Suprapubic skin (tissue), 4 donors: ENCODE measurements around the gene SERPINB6. TPM values are rescaled to one million over a fixed set of nuclear protein-coding genes. Genes with fewer than 3 reads are reported as not detected.
"Not testable (repeated sequence)": the region's sequence is repeated elsewhere in the genome, so short reads cannot be mapped to it uniquely, and the experiment has no call there.

Experiments used
- DNase-seq, 2 donors: peaks; one replicate each; pipeline ENCODE4 v3.0.0-alpha.2; 2019; ENCODE audit warnings: low spot score in 2 of 2
- H3K27ac ChIP-seq: fragments of 200-600 bp; sonication (generic); one replicate; pipeline ENCODE4 v1.5.1; 2019
- H3K27me3 ChIP-seq: fragments of 200-600 bp; sonication (generic); one replicate; pipeline ENCODE4 v1.5.1; 2019
- H3K36me3 ChIP-seq: fragments of 200-600 bp; sonication (generic); one replicate; pipeline ENCODE4 v1.5.1; 2019
- H3K4me1 ChIP-seq: fragments of 200-600 bp; sonication (generic); one replicate; pipeline ENCODE4 v1.5.1; 2019
- H3K4me3 ChIP-seq: fragments of 200-600 bp; sonication (generic); one replicate; pipeline ENCODE4 v1.5.1; 2019; ENCODE audit warnings: mild to moderate bottlenecking
- H3K9me3 ChIP-seq: fragments of 200-600 bp; sonication (generic); one replicate; pipeline ENCODE4 v1.5.1; 2019
- EP300 ChIP-seq: sonication (generic); formaldehyde crosslinking; IDR thresholded peaks from one replicate; pipeline ENCODE4 v1.6.1; 2017; ENCODE audit warnings: antibody characterized with exemption
- POLR2A ChIP-seq, 2 donors: fragments of 450-650 bp; IDR thresholded peaks; one replicate each; pipeline ENCODE4 v1.6.1; 2017; ENCODE audit warnings: antibody characterized with exemption in 2 of 2, mild to moderate bottlenecking in 2 of 2, moderate library complexity in 2 of 2
- POLR2AphosphoS5 ChIP-seq, 3 donors: sonication (generic); formaldehyde crosslinking; IDR thresholded peaks; one replicate each; pipeline ENCODE4 v1.6.1; 2017; ENCODE audit warnings: antibody characterized with exemption in 3 of 3
- WGBS: methylation state at CpG from one replicate; pipeline ENCODE4 v1.1.5; 2018; 5-methylcytosine and 5-hydroxymethylcytosine counted together
- total RNA-seq, 4 donors: library from RNA; depleted of rRNA; stranded (reverse); fragments of >200 nt; gene quantifications; one replicate each; pipeline ENCODE4 v1.1.0, GENCODE V29; 2016
- TF ChIP-seq, protein P1 (sequence below), 2 donors: fragments of 200-600 bp in 1 of 2; fragments of 450-650 bp in 1 of 2; sonication (generic) in 1 of 2; IDR thresholded peaks; one replicate each; pipeline ENCODE4 v1.5.1; 2016 to 2019; ENCODE audit warnings: antibody characterized with exemption in 2 of 2, mild to moderate bottlenecking in 1 of 2, moderate library complexity in 1 of 2

Gene SERPINB6
- total RNA-seq, 4 donors from 2014 or later = 26.8 to 53.4 (median 36.8) TPM

DNA sequence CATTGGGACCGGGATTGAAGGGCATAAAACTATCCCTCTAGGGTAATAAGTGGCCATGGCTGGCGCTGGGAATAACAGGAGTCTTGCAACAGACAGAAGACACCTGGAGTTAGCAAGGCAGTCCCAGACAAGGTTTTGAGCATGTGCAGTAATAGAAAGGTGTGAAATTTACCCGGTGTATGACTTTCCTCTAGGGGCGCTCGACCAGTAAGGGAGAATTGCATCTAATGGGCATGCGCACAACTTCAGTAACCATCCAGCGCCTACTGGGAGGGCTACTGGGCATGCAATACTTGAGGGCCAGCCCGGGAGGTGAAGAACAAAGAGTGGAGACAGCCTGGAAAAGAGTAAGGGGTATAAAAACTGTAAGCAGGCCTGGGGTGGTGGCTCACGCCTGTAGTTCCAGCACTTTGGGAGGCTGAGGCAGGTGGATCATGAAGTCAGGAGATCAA is 32.7 kb downstream of the SERPINB6 start:
- H3K27ac ChIP-seq = no peak overlapping the region
- H3K4me1 ChIP-seq = no peaks in the 10 kb centered on the region
- no peaks in the 10 kb centered on the region for H3K27me3 ChIP-seq
- TF ChIP-seq POLR2A (IDR thresholded peaks at IDR 0.05) (no peak), POLR2AphosphoS5 (IDR thresholded peaks at IDR 0.05) (no peak), EP300 (no peak)
- TF ChIP-seq, protein P1, sequence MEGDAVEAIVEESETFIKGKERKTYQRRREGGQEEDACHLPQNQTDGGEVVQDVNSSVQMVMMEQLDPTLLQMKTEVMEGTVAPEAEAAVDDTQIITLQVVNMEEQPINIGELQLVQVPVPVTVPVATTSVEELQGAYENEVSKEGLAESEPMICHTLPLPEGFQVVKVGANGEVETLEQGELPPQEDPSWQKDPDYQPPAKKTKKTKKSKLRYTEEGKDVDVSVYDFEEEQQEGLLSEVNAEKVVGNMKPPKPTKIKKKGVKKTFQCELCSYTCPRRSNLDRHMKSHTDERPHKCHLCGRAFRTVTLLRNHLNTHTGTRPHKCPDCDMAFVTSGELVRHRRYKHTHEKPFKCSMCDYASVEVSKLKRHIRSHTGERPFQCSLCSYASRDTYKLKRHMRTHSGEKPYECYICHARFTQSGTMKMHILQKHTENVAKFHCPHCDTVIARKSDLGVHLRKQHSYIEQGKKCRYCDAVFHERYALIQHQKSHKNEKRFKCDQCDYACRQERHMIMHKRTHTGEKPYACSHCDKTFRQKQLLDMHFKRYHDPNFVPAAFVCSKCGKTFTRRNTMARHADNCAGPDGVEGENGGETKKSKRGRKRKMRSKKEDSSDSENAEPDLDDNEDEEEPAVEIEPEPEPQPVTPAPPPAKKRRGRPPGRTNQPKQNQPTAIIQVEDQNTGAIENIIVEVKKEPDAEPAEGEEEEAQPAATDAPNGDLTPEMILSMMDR (IDR thresholded peaks at IDR 0.05) = no peak
- WGBS = 83% methylated on average over 8 of the region's 9 CpGs
- H3K9me3 ChIP-seq = no peaks in the 10 kb centered on the region
- H3K36me3 ChIP-seq = no peaks in the 10 kb centered on the region
- DNase-seq = peak in 1 of 2 donors; percentile 21
- no peak overlapping the region for H3K4me3 ChIP-seq

DNA sequence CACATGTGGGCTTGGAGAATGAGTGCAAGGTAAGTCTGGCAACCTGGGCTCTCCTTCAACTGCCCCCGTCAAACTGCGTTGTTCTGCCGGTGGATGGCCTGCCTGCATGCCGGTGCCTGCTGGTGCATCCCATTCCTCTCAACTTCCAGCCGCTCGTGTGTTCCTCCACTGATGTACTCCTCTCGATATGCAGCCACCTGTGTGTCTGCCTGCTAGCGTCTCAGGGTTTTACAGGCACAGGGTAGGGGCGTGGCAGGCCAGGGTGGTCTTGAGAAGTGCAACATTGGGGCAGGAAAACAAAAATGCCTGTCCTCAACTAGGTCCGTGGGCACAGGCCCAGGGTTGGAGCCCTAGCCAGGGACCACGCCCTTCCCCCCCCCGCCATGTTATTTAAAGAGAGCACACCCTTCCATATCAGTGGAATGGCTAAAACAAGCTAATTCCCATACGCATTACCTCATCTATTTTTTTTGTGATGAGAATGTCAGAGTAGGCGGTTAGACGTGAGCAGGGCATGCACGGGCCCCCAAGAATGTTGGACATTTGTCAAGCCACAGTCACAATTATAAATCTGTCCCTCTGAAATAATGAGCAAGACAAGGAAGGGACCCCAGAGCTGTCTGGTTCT is 33.2 kb downstream of the SERPINB6 start:
- peak in 1 of 2 donors; percentile 53 for DNase-seq
- TF ChIP-seq POLR2A (IDR thresholded peaks at IDR 0.05) = no peak
- no peak for TF ChIP-seq POLR2AphosphoS5 (IDR thresholded peaks at IDR 0.05)
- no peak for TF ChIP-seq EP300
- TF ChIP-seq, protein P1 (IDR thresholded peaks at IDR 0.05) = no peak
- Histone ChIP-seq H3K27ac (no peak overlapping the region), H3K9me3 (no peaks in the 10 kb centered on the region), H3K36me3 (no peaks in the 10 kb centered on the region), H3K4me3 (no peak overlapping the region), H3K27me3 (no peaks in the 10 kb centered on the region), H3K4me1 (no peaks in the 10 kb centered on the region)
- WGBS = 59% methylated on average over 16 of the region's 16 CpGs

DNA sequence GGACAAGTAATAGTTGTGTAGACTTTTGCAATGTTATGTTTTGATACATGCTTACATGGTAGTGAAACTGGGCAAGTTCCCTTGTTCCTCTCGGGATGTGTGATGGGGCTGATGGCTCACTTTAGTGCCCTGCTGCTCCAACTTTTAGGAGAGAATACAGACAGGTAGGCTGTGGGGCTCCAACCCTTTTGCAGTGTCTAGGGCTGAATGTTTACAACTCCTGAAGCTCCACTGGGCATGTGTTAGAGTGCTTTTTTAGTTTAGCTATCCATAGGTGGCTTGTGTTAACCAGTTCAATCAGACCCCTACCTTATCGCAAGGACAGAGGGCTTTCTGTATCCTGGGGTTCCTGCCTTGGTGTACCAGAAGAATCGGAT is 33.8 kb downstream of the SERPINB6 start:
- peak in 1 of 2 donors; percentile 34 for DNase-seq
- Histone ChIP-seq H3K36me3 (no peaks in the 10 kb centered on the region), H3K4me1 (no peaks in the 10 kb centered on the region), H3K27me3 (no peaks in the 10 kb centered on the region), H3K9me3 (no peaks in the 10 kb centered on the region), H3K4me3 (no peak overlapping the region), H3K27ac (no peak overlapping the region)
- no peak for TF ChIP-seq POLR2AphosphoS5 (IDR thresholded peaks at IDR 0.05)
- TF ChIP-seq, protein P1 (IDR thresholded peaks at IDR 0.05) = no peak
- TF ChIP-seq POLR2A (IDR thresholded peaks at IDR 0.05) = no peak
- no peak for TF ChIP-seq EP300
- 95% methylated on average over 3 of the region's 3 CpGs for WGBS

DNA sequence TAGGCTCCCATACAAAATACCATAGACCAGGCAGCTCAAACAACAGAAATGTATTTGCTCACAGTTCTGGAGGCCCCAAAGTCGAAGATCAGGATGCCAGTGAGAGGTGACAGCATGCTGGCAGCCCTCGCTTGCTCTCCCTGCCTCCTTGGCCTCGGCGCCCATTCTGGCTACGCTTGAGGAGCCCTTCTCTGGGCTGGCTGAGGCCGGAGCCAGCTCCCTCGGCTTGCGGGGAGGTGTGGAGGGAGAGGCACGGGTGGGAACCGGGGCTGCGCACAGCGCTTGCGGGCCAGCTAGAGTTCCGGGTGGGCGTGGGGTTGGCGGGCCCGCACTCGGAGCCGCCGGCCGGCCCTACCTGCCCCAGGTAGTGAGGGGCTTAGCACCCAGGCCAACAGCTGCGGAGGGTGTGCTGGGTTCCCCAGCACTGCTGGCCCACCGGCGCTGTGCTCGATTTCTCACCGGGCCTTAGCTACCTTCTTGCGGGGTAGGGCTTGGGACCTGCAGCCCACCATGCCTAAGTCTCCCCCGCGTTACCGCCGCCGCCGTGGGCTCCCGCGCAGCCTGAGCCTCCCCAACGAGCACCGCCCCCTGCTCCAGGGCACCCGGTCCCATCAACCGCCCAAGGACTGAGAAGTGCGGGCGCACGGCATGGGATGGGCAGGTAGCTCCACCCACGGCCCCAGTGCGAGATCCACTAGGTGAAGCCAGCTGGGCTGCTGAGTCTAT is 35.6 kb downstream of the SERPINB6 start:
- WGBS = 95% methylated on average over 22 of the region's 44 CpGs
- DNase-seq = peak in 1 of 2 donors; percentile 71
- no peaks in the 10 kb centered on the region for H3K27me3 ChIP-seq
- no peak overlapping the region for H3K27ac ChIP-seq
- no peaks in the 10 kb centered on the region for H3K36me3 ChIP-seq
- H3K9me3 ChIP-seq = no peaks in the 10 kb centered on the region
- H3K4me1 ChIP-seq = peaks cover 7% of the 10 kb centered on the region
- TF ChIP-seq POLR2AphosphoS5 (IDR thresholded peaks at IDR 0.05) = no peak
- no peak overlapping the region for H3K4me3 ChIP-seq

DNA sequence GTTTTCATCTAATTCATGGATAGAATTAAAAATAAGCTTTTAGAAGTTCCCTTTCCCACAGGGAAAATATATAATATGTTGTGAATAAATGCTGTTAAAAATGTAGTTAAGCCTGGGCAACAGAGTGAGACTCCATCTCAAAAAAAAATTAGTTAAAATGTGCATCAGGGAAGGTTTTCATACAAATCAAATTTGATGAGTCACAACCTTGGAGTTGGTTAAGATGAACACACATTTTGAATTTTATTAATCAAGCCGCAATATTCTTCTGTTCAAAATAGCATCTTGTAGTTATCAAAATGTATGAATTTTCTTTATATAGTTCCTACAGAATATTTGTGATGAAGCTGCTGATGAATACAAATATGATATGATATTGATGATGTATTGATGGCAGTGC is 37.3 kb downstream of the SERPINB6 start:
- Histone ChIP-seq H3K27ac (no peak overlapping the region), H3K27me3 (no peaks in the 10 kb centered on the region), H3K36me3 (no peaks in the 10 kb centered on the region), H3K9me3 (no peaks in the 10 kb centered on the region), H3K4me1 (peaks cover 7% of the 10 kb centered on the region), H3K4me3 (no peak overlapping the region)
- TF ChIP-seq POLR2A (IDR thresholded peaks at IDR 0.05) (no peak), EP300 (no peak), POLR2AphosphoS5 (IDR thresholded peaks at IDR 0.05) (no peak)
- TF ChIP-seq, protein P1 (IDR thresholded peaks at IDR 0.05) = no peak
- DNase-seq = no peak
- whole genome bisulfite sequencing = 67% methylated on average over 1 of the region's 1 CpG

DNA sequence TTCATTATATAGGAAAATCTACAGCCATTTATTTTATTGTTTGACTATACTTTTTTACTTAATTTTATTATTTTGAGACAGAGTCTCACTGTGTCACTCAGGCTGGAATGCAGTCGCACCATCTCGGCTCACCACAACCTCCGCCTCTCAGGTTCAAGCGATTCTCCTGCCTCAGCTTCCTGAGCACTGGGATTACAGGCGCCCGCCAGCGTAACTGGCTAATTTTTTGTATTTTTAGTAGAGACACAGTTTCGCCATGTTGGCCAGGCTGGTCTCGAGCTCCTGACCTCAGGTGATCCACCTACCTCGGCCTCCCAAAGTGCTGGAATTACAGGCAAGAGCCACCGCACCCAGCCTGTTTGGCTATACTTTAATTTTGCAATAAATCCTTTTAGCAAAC is 38.5 kb downstream of the SERPINB6 start:
- WGBS = 74% methylated on average over 11 of the region's 11 CpGs
- not testable (repeated sequence) for H3K4me1 ChIP-seq, H3K36me3 ChIP-seq, H3K27me3 ChIP-seq, H3K27ac ChIP-seq, H3K4me3 ChIP-seq, H3K9me3 ChIP-seq
- DNase-seq = peak in 1 of 2 donors; percentile 37
